GM12875 (cell line): ENCODE measurements around the gene CIAO1.

Source experiments
- H3K4me3 ChIP-seq: one replicate; pipeline ENCODE4 v1.5.1; 2011; ENCODE audit warnings: low read depth, low read length, control low read depth
- CTCF ChIP-seq: IDR thresholded peaks from 2 replicates; pipeline ENCODE4 v1.5.1; 2011; ENCODE audit warnings: low read depth, mild to moderate bottlenecking, control low read depth, inconsistent platforms, low read length, moderate library complexity, borderline replicate concordance; ENCODE audit not compliant: insufficient read depth

CIAO1 gene

GRCh38 chr2:96243843-96244242 is 22.2 kb upstream of the CIAO1 start:
- H3K4me3 ChIP-seq = no peak overlapping the region
- no peak for TF ChIP-seq CTCF

- TF ChIP-seq CTCF = no peak
Observed at GRCh38 chr2:96245609-96246390, 20.2 kb upstream of the CIAO1 start.

GRCh38 chr2:96247009-96247408 is 19.0 kb upstream of the CIAO1 start:
- no peak overlapping the region for H3K4me3 ChIP-seq
- no peak for TF ChIP-seq CTCF

More at GRCh38 chr2:96245609-96246390, 20.2 kb upstream of the CIAO1 start:
- no peak overlapping the region for H3K4me3 ChIP-seq

- no peak for TF ChIP-seq CTCF
- H3K4me3 ChIP-seq = no peak overlapping the region
Observed at GRCh38 chr2:96247896-96248295, 18.1 kb upstream of the CIAO1 start.

GRCh38 chr2:96248624-96249023 is 17.4 kb upstream of the CIAO1 start:
- TF ChIP-seq CTCF = no peak

GRCh38 chr2:96249654-96250053 is 16.4 kb upstream of the CIAO1 start:
- H3K4me3 ChIP-seq = no peak overlapping the region
- no peak for TF ChIP-seq CTCF

More at GRCh38 chr2:96248624-96249023, 17.4 kb upstream of the CIAO1 start:
- no peak overlapping the region for H3K4me3 ChIP-seq

- TF ChIP-seq CTCF = no peak
Observed at GRCh38 chr2:96250188-96250587, 15.8 kb upstream of the CIAO1 start.

More at GRCh38 chr2:96250188-96250587, 15.8 kb upstream of the CIAO1 start:
- H3K4me3 ChIP-seq = no peak overlapping the region
